GM18517 (cell line): Measurements from ENCODE around the gene PLD3.

ENCODE experiments used
- ATAC-seq: cut with Tn5 transposase; IDR thresholded peaks from one replicate; pipeline ENCODE4 v1.9.1; 2021; ENCODE audit warnings: mild to moderate bottlenecking, moderate library complexity; ENCODE audit not compliant: unreplicated experiment

Gene PLD3, protein sequence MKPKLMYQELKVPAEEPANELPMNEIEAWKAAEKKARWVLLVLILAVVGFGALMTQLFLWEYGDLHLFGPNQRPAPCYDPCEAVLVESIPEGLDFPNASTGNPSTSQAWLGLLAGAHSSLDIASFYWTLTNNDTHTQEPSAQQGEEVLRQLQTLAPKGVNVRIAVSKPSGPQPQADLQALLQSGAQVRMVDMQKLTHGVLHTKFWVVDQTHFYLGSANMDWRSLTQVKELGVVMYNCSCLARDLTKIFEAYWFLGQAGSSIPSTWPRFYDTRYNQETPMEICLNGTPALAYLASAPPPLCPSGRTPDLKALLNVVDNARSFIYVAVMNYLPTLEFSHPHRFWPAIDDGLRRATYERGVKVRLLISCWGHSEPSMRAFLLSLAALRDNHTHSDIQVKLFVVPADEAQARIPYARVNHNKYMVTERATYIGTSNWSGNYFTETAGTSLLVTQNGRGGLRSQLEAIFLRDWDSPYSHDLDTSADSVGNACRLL

DNA sequence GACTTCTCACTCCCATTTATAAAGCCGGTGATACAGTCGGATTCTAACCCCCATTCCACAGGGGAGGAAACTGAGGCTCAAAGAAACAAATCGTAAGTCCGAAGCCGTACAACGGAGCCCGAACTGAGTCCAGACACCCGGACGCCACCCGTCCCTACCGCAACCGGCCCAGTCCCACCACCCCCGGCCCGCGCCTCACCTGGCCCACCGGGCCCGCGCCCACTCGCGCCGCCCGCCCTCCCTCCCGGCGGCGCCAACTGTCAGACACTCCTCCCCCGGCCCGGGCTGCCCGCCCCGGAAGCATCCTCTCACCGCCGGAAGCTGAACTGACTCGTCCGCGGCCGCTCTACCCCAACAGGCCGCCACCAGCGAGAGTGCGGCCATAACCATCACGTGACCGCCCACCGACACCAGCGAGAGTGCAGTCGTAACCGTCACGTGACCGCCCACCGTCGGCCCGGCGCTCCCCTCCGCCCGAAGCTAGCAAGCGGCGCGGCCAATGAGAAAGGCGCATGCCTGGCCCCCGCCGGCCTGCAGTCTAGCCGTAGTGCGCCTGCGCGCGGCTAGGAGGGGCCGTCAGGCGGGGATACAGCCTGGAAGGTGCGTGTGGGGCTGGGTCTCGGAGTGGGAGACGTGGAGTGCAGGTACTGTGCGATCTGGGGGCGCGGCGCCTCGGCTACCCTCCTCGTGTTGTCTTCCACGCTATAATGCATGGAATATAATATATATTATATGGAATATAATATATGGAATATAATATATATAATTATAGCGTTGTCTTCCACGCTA lies at the start of gene PLD3, which contains the start of gene C19orf47:
Gene PLD3, plus strand, starts transcription at position 571 of the 789 bp plus-strand sequence. CDS start 17,789 bp downstream, outside the sequence.
Gene C19orf47, minus strand, starts transcription at position 273 of the 789 bp plus-strand sequence. CDS start 6,540 bp downstream, outside the sequence.
- peak; percentile 89 for ATAC-seq

DNA sequence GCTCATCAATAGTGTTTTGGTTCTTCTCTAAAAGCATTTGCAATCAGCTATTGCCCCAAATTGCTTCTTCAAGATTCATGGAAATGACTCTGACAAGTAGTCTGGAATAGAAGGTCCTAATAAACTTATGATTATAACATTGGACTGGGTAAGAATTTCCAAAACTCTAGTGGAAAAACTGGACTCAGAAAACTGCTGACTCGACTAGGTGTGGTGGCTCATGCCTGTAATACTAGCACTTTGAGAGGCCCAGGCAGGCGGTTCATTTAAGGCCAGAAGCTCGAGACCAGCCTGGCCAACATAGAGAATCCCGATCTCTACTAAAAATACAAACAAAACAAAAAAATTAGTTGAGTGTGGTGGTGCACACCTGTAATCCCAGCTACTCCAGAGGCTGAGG lies 47.8 kb upstream of the PLD3 start:
- ATAC-seq, result no peak

DNA sequence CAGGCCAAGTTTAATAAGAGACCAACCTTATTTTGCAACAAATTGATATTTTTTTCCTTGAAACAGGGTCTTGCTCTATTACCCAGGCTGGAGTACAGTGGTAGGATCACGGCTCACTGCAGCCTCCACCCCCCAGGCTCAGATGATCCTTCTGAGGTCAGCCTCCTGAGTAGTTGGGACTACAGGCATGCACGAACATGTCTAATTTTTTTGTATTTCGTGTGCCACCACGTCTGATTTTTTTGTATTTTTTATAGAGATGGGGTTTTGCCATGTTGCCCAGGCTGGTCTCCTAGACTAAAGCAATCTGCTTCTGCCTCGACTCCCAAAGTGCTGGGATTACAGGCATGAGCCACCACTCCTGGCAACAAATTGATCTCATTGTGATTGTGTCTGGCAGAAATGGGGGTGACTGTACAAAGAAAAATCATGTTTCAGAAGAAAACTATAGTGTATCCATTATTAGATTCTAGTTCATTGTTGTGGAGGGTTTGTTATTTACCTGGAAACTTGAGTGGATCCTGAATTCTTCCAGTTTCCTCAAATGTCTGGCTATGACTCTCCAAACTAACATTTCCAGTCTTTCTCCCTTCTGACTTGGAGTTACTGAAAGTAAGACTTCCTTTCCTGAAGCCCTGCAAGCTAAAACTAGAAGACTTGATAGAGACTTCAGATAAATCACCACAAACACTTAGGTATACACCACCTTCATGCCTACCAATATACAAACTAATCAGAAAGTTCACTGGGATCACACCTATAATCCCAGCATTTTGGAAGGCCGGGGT lies 46.1 kb upstream of the PLD3 start:
- ATAC-seq, result no peak

DNA sequence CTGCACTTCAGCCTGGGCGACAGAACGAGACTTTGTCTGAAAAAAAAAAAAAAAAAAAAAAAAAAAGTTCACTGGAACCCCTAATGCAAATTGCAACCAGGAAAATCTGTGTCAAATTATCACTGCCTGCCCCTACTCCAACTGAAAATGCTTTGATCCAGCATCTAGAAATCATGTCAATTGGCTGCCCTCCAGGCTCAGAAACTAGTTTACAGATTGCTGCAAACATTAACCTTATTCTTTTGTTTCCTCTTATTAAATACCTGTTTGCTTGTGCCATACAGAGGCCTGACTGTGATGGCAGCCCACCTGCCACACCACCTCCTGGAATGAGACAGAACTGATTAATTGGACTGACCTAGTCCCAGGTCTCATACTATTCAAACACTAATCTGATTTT lies 44.7 kb upstream of the PLD3 start:
- ATAC-seq, result no peak

DNA sequence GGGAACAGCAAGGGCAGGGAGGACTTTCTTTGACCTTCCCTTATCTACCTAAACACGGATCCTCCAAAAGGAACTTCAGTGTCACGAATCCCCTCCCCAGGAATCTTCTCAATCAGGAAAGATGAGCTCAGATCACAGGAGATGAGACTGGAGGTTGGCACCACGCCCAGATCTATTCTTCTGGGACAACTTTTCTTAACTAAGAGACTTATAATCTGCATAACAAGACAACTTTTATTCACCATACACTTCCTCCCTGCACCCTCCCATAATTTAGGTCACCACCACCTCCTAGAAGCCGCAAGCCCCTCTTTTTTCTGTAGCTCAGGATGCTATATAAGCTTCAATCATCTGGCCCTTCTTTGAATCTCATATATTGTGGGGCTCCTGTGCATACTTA lies 44.2 kb upstream of the PLD3 start:
- ATAC-seq, result no peak

DNA sequence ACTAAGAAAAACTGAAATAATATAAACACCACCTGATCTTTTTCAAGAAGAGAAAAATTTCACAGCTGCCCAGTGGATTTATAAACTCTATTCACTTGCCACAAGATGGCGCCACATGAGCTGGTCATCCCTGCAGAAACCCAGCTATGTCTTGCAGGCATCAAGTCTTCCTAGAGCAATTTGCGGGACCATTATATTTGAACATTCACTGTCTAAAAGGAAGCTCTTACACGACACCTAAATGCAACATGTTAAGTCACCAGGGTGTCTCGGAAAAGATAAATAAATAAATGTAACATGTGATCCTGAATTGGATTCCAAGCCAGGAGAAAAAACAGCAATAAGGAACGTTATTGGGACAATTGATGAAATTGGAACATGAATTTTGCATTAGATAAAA lies 43.1 kb upstream of the PLD3 start:
- ATAC-seq, result no peak

DNA sequence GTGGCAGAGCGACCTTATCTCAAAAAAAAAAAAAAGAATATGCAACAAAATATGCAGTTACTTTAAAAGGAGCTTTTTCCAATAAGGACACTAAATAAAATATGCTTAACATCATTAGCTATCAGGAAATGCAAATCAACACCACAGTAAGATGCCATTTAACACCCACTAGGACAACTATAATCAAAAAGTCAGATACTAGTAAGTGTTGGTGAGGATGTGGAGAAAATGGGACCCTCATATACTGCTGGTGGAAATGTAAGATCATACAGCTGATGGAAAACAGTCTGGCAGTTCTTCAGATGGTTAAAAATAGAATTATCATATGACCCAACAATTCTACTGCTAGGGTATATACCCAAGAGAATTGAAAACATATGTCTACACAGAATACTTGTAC lies 38.8 kb upstream of the PLD3 start:
- no peak for ATAC-seq

DNA sequence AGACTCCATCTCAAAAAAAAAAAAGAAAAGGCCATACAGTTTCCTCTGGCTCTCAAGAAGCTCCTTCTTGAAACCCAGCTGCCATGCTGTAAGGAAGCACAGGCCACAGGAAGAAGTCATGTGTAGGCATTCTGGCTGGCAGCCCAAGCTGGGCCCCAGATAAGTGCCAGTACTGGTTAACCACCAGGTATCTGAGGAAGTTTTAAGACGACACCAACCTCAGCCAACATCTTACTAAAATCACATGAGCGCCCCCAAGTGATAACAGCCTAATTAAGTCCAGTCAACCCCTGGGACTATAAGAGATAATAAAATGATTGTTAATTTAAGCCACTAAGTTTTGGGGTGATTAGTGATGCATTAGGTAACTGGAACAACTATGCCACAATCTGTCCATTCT lies 36.0 kb upstream of the PLD3 start:
- no peak for ATAC-seq

DNA sequence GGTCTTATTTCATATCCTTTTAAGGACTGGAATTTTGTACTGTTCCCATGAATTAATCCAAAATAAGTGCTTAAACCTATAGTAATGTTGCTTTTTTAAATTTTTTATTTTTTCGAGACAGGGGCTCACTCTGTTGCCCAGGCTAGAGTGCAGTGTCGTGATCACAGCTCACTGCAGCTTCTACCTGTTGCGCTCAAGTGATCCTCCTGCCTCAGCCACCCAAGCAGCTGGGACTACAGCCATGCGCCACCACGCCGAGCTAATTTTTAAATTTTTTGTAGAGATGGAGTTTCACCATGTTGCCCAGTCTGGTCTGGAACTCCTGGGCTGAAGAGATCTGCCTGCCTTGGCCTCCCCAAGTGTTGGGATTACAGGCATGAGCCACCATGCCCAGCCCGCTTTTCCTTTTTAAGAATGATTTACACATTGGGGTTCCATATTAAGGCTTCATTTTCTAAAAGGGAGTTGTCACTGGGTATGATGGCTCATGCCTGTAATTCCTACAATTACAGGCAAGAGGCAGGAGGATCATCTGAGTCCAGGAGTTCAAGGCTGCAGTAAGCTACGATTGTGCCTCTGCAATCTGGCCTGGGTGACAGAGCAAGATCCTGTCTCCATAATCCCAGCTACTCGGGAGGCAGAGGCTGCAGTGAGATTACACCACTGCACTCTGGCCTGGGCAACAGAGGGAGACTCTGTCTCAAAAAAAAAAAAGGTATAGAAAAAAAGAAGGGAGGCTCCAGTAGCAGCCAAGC lies 35.1 kb upstream of the PLD3 start:
- no peak for ATAC-seq

DNA sequence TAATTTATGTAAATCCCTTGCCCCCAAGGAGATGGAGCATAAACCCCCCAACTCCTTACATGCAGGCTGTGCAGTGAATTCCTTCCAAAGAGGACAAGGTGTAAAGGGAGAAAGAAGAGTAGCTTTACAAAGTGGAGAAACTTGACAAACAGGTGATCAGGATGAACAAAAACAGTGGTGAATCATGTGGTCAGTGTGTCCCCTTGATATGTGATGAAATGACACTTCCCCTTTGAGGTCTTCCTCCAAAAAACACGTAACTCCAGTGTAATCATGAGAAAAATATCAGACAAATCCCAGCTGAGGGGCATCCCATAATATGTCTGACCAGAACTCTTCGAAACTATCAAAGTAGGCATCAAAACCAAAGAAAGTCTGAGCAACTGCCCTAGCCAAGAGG lies 33.8 kb upstream of the PLD3 start:
- no peak for ATAC-seq

DNA sequence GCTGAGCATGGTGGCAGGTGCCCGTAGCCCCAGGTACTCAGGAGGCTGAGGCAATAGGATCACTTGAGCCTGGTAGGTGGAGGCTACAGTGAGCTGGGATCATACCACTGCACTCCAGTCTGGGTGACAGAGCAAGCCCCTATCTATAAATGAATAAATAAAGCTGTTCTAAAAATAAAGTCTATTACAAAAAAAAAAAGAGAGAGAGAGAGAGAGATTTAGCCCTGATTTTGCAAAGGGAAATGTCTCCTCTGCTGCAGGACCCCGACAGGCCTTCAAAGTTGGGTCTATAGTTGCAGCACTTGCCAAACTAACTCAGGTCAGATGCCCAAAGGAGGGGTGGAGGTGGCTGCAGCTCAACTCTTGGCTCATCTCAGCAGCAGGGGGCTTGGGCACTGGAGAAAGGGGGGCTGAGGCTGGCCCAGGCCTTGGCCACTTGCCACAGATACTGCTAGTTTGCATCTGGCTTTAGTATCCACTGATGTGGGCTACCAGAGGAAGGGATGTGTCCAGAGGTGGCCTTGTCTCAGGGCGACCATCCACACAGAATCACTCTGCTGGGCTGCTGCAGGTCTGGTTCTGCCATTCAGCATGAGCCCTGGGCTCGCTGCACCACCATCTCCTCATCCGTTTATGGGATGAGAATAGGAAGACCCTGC lies 32.6 kb upstream of the PLD3 start:
- no peak for ATAC-seq

DNA sequence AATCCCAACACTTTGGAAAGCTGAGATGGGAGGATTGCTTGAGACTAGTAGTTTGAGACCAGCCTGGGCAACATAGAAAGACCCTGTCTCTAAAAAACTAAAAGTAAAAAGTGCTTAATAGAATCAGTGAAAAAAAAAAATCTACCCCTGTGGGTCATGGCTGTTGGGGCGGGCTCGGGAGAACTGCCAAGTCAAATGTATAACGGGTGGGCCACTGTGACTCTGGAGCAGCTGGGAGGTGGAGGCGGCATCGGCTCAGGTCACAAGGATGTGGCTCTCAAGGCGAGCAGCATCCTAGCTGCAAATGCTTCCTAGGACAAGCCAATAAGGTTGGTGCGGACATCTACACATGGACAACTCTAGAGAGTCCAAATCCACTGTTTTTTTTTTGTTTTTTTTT lies 31.2 kb upstream of the PLD3 start:
- ATAC-seq, result no peak

DNA sequence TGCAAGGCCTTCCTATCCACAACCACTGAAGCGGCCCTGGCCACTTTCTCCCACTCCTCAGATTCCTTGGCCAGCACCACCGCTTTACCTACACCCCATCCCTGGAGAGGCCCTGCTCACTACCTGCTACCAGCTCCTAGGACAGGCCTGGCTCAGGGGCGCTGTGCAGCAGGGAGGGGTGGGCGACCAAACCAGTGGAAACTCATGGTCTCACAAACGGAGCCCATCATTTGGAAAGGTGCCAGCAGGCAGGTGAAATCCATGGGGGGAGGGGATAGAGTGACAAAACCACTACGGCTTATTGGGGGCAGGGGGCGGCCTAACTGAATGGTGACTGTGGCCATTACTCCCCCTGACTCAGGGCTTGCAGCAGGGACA lies 27.9 kb upstream of the PLD3 start:
- no peak for ATAC-seq

DNA sequence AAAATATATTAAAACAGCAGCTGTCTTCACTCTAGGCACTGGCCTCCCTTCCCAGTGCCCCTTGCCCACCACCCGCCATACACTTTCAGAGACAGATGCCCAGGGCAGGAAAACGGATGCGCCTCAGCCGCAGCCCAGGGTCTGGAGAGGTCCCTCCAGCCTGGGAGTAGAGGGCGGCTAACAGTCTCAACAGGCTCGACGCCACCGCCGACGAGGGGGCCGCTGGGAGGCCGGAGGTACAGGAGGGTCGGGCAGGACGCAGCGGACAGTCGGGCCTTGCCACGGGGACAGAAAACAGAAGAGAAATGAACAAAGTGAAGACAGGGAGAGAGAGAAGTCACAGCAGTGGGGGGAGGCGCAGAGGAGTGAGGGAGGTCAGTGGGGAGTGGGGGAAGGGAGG lies 27.4 kb upstream of the PLD3 start:
- ATAC-seq, result no peak

DNA sequence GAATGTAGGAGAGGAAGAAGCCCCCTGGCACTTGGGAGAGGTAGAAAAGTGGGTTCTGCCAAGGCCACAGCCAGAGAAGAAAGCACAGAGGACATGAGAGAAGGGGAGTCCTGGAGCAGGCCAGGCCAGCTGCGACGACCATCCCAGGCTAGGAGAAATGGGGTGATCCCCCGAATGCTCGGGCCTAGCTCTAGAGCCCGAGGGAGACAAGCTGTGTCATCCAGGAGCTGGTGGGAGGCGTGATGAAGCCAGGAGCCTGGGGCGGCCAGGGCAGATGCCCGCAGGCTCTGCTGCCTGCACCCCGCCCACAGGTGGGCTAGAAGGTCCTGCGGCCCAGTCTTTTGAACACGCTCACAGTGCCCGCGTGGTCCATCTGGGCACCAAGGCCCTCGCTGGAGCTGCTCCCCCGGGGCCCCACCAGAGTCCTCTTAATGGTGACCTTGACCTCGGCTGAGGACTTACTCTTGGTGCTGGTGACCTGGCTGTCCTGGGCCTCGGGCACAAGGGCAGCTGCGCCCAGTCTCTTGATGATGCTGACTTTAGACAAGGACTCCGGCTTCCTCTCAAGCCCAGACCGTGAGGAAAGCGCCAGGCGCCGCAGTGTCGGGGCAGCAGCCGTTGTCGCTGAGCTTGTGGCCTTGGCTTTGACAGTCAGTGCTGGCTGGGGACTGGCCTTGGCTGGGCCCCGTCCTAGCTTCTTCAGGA lies 26.8 kb upstream of the PLD3 start:
- ATAC-seq, result no peak

DNA sequence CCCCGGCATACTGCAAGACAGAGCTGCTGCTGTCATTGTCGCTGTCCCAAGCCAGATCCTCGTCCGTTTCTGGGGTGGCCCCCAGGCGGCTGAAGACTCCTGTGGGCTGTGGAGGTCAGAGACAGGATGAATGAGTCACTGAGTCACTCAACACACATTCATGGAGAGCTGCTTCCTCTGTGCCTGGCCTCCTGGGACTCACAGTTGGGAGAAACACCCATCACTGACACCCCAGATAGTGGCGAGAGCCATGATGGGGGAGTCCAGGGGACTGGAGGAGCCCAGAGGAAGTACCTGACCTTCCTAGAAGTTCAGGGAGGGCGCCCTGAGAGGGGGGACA lies 26.3 kb upstream of the PLD3 start:
- ATAC-seq, result no peak

DNA sequence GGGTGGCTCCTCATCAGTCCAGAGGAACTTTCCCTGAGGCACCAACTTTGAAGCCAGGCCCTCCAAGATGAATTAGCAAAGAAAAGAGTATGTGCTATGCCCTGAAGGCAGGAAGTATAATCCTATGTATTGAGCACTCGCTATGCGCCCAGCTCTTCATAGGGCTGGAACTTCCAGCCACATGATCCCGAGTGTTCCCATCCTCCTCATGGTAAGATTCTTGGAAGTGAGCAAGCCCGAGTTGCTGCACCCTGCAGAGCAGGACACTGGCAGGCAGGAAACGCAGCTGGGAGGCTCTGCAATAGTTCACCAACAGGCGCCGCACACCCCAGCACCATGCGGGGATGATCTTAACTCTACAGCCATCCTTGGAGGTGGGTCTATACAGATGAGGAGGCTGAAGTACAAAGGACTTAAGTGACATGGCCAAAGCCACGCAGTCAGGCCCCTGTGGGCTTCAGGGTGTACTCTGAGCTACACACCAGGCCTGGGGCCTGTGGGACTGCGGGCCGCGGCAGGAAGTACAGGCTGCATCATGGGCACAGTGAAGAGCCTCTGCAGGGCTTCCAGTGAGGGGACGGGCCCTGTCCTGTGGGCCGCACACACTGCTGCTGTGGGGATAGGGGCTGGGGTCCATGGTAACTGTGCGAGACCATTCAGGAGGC lies 25.4 kb upstream of the PLD3 start:
- ATAC-seq, result no peak

DNA sequence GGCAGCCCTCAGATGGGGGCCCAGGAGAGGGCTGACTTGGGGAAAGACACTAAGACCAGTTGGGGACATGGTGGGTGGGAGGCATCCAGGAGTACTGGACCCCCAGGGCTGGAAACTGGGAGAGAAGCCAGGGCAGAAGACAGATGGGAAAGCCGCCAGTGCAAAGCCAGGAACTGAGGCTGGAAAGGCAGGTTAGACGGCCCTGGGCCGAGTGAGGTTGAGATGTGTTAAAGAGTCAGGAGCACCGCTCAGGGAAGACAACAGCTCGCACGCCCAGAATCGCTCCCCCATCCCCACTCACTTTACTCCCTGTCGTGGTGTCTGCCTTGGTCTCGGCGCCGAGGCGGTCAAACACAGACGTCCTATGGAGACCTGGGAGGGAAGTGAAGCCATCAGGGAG lies 24.8 kb upstream of the PLD3 start:
- no peak for ATAC-seq

DNA sequence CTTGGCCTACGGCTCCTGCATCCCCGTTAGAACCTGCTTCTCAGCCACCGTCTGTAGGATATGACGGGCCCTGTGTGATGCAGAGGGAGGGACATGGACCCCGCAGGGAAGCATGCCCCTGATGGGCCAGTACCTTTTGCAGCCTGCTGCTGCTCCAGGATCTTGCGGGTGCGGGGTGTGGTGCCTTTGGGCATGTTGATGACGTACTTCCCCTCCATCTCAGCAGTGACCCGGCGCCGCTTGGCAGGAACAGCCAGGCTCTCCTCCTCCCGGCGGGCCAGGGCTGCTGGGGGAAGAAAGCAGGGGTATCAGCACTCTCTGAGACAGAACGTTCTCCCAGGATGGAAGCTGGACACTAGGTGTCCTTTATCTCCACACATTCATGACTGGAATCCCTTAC lies 22.3 kb upstream of the PLD3 start:
- ATAC-seq, result no peak
